GM12878 (cell line): ENCODE results near the gene TMEM151A. TPM values are rescaled to one million over a fixed set of nuclear protein-coding genes. Genes with fewer than 3 reads are reported as not detected.
"Not testable (repeated sequence)": the region's sequence is repeated elsewhere in the genome, so short reads cannot be mapped to it uniquely, and the experiment has no call there.

Experiments used
- ATAC-seq: fragments of 200-7000 bp; cut with Tn5 transposase; 3 replicates; pipeline ENCODE4 v1.9.1; 2020; ENCODE audit warnings: mild to moderate bottlenecking, moderate library complexity
- BruUV-seq: library from RNA; stranded (reverse); fragments of 400-500 nt; replicated peaks from 2 replicates; lab custom pipeline; 2021; lab: Mats Ljungman, UMichigan
- CTCF ChIA-PET: fragments of 300-600 bp; sonication (Branson Sonifier 250); formaldehyde crosslinking; extraction: SDS; loops from one replicate; lab custom pipeline; 2021; ENCODE audit warnings: inconsistent platforms; lab: Yijun Ruan, JAX
- POLR2A ChIA-PET: fragments of 350-600 bp; formaldehyde crosslinking; extraction: SDS; loops from one replicate; lab custom pipeline; 2021; ENCODE audit warnings: inconsistent platforms; lab: Charles Lee
- RAD21 ChIA-PET: fragments of 300-600 bp; sonication (Branson Sonifier 250); formaldehyde crosslinking; loops from one replicate; lab custom pipeline; 2023; ENCODE audit warnings: antibody characterized with exemption; ENCODE audit not compliant: unreplicated experiment; lab: Charles Lee
- SMC1A ChIA-PET: fragments of 300-600 bp; sonication (Branson Sonifier 250); formaldehyde crosslinking; loops from one replicate; lab custom pipeline; 2023; ENCODE audit not compliant: unreplicated experiment, uncharacterized antibody; lab: Charles Lee
- DNase-seq: peaks from one replicate; pipeline ENCODE4 v3.0.0-alpha.2; 2011; ENCODE audit warnings: low read depth, low spot score
- FAIRE-seq: peaks from 3 replicates; lab custom pipeline; 2011; peaks lifted over from hg19 to GRCh38; lab: Jason Lieb, UNC
- H2AFZ ChIP-seq: 2 replicates; pipeline ENCODE4 v1.6.0; 2011; ENCODE audit warnings: low read depth, low read length, control low read depth; ENCODE audit not compliant: control insufficient read depth
- H3K27ac ChIP-seq: 2 replicates; pipeline ENCODE4 v1.5.1; 2011; ENCODE audit warnings: control low read depth; ENCODE audit not compliant: control insufficient read depth, insufficient read depth
- H3K27me3 ChIP-seq, 2 experiments: replicated peaks in 1 of 2; 2 replicates each; pipeline versions ENCODE4 v1.6.0 to v1.6.1; 2011; ENCODE audit warnings: low read length in 1 of 2; ENCODE audit not compliant: control insufficient read depth in 2 of 2, insufficient read depth in 2 of 2
- H3K36me3 ChIP-seq, 2 experiments: 2 replicates each; pipeline ENCODE4 v1.5.1; 2011; ENCODE audit warnings: low read length in 1 of 2; ENCODE audit not compliant: control insufficient read depth in 2 of 2, insufficient read depth in 2 of 2
- H3K4me1 ChIP-seq: 2 replicates; pipeline ENCODE4 v1.6.1; 2011; ENCODE audit warnings: mild to moderate bottlenecking, low read length, moderate library complexity, mixed read lengths; ENCODE audit not compliant: control insufficient read depth, insufficient read depth
- H3K4me2 ChIP-seq: 2 replicates; pipeline ENCODE4 v1.6.0; 2011; ENCODE audit warnings: control low read depth; ENCODE audit not compliant: control insufficient read depth, insufficient read depth
- H3K4me3 ChIP-seq: fragments of 200-600 bp; sonication (generic); 2 replicates; pipeline ENCODE4 v1.5.1; 2016
- H3K79me2 ChIP-seq: 2 replicates; pipeline ENCODE4 v1.6.0; 2011; ENCODE audit warnings: low read length; ENCODE audit not compliant: control insufficient read depth, insufficient read depth
- H3K9ac ChIP-seq: 2 replicates; pipeline ENCODE4 v1.8.0; 2011; ENCODE audit warnings: low read length, control low read depth, mixed read lengths; ENCODE audit not compliant: control insufficient read depth, insufficient read depth
- H3K9me3 ChIP-seq: replicated peaks from 3 replicates; pipeline ENCODE4 v1.5.1; 2011; ENCODE audit warnings: mild to moderate bottlenecking, low read length; ENCODE audit not compliant: control insufficient read depth, insufficient read depth
- H4K20me1 ChIP-seq: 2 replicates; pipeline ENCODE4 v1.6.0; 2011; ENCODE audit not compliant: control insufficient read depth, insufficient read depth
- WGBS: methylation state at CpG from one replicate; pipeline ENCODE4 v1.1.6; 2016; ENCODE audit warnings: low lambda C conversion rate; ENCODE audit not compliant: insufficient replicate concordance, insufficient coverage; ENCODE audit errors: missing lambda C conversion rate; 5-methylcytosine and 5-hydroxymethylcytosine counted together
- in situ Hi-C: fragments of 300-500 bp; cut with MboI; formaldehyde crosslinking; loops from 9 replicates; pipeline ENCODE4 v1.14.3; 2018; ENCODE audit warnings: mixed read lengths
- intact Hi-C: fragments of 100-400 bp; cut with micrococcal nuclease; formaldehyde crosslinking; loops from one replicate; pipeline ENCODE4 v1.14.2; 2022; ENCODE audit not compliant: unreplicated experiment
- polyA plus RNA-seq, 11 experiments: library from polyadenylated mRNA; depleted of rRNA in 4 of 11; unstranded in 6 of 11; stranded (reverse) in 5 of 11; fragments of >200 nt; fragmentation: Nextera tagmentation in 4 of 11; fragmentation: Illumina TruSeq in 1 of 11; extraction: Ambion mirVana in 4 of 11; extraction: Trizol in 1 of 11; gene quantifications; 1 replicate in 1 of 11; 2 replicates in 10 of 11; pipeline versions ENCODE4 v1.2.1 to v1.2.3, GENCODE V29; 2011 to 2016; ENCODE audit warnings: inconsistent platforms in 2 of 11, missing spikeins in 2 of 11, low read depth in 1 of 11
- total RNA-seq, 4 experiments: library from RNA; depleted of rRNA in 3 of 4; stranded (reverse); fragments of >200 nt in 3 of 4; fragmentation: Illumina TruSeq in 1 of 4; extraction: Trizol in 1 of 4; gene quantifications; 2 replicates each; pipeline versions ENCODE4 v1.2.1 to v1.2.3, GENCODE V29; 2013 to 2021

The TMEM151A gene
- total and polyA plus RNA-seq, 10 of the 15 experiments (the other 5 are each of a cell fraction or from before 2014, with no cell fraction given) = not detected

GRCh38 chr11:66320289-66320688 lies 28.6 kb downstream of the TMEM151A start:
- FAIRE-seq, in situ Hi-C loops, H3K9me3 ChIP-seq, H3K4me2 ChIP-seq, POLR2A ChIA-PET, intact Hi-C loops, H3K27me3 ChIP-seq, SMC1A ChIA-PET, H3K27ac ChIP-seq, H3K4me3 ChIP-seq, H3K9ac ChIP-seq, DNase-seq, H2AFZ ChIP-seq, H4K20me1 ChIP-seq, ATAC-seq, RAD21 ChIA-PET, BruUV-seq, H3K36me3 ChIP-seq, H3K79me2 ChIP-seq, CTCF ChIA-PET: not testable (repeated sequence)
- 81% methylated on average over 2 of the region's 2 CpGs for WGBS
- H3K4me1 ChIP-seq = peaks cover 18% of the 10 kb centered on the region

DNA sequence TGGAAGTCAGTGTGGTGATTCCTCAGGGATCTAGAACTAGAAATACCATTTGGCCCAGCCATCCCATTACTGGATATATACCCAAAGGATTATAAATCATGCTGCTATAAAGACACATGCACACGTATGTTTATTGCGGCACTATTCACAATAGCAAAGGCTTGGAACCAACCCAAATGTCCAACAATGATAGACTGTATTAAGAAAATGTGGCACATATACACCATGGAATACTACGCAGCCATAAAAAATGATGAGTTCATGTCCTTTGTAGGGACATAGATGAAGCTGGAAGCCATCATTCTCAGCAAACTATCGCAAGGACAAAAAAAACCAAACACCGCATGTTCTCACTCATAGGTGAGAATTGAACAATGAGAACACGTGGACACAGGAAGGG lies 29.1 kb downstream of the TMEM151A start:
- H2AFZ ChIP-seq, in situ Hi-C loops, DNase-seq, H3K9me3 ChIP-seq, ATAC-seq, RAD21 ChIA-PET, H3K9ac ChIP-seq, H3K27ac ChIP-seq, H3K27me3 ChIP-seq, H3K4me2 ChIP-seq, H3K4me3 ChIP-seq, BruUV-seq, FAIRE-seq, intact Hi-C loops, H3K36me3 ChIP-seq, POLR2A ChIA-PET, SMC1A ChIA-PET, CTCF ChIA-PET, H3K79me2 ChIP-seq, H4K20me1 ChIP-seq: not testable (repeated sequence)
- 71% methylated on average over 6 of the region's 6 CpGs for WGBS
- H3K4me1 ChIP-seq = peaks cover 18% of the 10 kb centered on the region
